ENCODE data around the gene CACNA1A.
"Not testable (repeated sequence)": the region's sequence is repeated elsewhere in the genome, so short reads cannot be mapped to it uniquely, and the experiment has no call there.

Gene CACNA1A

DNA sequence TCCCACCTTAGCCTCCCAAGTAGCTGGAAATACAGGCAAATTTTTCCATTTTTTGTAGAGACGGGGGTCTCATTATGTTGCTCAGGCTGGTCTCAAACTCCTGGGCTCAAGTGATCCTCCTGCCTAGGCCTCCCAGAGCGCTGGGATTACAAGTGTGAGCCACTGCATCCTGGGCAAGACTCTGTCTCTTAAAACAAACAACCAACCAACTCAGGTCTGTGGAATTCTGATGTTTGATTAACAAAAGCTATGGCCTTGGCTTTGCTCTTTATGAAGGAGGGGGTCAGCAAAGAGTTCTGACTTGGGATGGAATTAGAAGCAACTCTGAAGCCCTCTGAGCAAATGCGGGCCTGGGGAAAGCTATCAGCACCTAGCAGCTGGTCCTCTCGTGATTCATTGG, 238.4 kb downstream of the CACNA1A start:
- no peak for DNase-seq

DNA sequence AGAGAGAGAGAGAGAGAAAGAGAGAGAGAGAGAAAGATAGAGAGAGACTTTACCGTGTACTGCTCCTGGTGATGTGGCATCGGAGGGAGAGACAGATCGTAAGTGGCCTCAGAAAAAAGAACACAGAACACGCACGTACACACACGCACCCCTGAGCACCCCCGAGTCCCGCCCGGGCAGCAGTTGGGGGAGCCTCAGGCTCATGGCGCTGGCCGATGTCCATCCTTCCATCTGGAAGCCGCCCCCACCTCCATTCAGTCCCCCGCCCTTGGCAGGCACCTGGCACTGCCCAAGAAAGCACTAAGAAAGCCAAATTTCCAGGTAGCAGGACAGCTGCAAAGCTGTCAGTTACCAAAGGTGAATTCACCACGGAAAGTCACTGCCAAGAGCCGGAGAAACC, 239.1 kb downstream of the CACNA1A start:
- DNase-seq, result no peak

DNA sequence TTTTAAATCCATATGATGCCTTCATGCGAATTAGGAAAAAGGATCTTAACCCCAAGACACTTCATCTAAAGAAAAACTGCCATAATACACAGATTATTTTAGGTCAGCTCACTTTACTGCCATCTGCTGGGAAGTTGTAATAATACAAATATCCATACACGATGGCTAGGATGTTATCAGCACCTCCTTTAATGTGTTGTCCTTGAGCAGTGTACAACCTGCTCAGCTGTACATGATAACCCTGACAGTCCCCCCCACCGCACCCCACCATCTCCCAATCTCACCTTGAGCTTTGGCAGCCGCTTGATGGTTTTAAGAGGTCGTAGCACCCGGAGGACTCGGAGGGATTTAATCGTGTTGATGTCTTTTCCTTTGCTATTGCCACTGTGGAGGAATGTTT, 243.8 kb downstream of the CACNA1A start:
- DNase-seq, result peak in 1 of 2 donors; percentile 14

DNA sequence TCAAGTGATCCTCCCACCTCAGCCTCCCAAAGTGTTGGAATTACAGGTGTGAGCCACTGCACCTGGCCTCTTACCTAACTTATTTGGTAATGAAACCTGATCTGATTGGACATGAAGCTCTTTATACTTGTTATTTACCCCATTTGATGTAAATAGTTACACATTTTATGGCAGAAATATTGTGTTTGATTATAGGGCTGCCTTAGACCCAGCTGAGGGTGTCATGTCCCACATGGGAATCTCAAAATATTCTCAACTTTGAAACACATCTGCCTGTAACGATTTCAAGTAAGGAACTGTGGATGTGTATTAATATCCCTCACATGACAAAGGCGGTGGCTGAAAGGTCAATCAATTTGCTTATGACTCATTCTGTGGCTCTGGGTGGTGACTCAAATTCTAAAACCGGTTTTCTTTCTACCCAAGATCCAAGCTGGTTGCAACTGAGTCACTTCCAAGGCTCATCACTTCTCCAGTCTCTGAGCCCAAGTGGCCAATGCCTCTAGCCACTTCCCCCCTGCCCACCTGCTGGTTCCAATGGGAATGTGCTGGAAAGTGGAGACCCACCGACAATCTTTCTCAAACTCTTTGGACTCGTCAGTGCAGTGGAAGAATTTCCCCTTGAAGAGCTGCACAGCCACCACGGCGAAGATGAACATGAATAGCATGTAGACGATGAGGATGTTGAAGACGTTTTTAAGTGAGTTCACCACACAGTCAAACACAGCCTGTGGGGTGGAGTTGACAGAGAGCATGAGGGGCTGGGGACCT, 245.2 kb downstream of the CACNA1A start:
- peak; percentile 12 to 79 for DNase-seq

DNA sequence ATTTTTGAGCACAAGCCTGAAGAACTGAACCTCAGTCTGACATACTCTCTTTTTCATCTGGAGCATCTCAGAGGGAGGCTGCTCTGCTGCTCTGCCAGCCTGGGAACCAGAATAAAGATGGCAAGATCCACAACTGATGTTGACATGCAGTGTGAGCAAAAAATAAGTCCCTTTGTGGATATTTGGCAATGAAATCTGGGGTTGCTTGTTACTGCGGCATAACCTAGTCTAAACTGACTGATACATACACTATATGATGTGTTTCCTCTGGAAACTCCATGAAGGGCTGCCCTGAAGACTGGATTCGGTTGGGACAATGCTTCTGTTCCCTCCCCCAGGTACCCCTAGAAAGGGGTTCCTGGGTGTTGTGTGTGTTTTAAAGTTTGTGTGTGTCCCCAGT, 249.4 kb downstream of the CACNA1A start:
- DNase-seq, result no peak

DNA sequence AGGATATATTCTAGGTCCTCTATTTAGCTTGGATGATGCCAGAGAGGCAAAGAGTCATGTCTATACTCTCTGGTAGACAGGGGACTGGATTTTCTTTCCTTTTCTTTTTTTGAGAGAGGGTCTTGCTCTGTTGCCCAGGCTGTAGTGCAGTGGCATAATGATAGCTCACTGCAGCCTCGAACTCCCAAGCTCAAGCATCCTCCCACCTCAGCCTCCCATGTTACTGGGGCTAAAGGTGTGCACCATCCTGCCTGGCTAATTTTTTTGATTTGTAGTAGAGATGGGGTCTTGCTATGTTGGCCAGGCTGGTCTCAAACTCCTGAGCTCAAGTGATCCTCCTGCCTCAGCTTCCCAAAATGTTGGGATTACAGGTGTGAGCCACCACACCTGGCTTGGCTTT, 249.9 kb downstream of the CACNA1A start:
- DNase-seq, result not testable (repeated sequence)

DNA sequence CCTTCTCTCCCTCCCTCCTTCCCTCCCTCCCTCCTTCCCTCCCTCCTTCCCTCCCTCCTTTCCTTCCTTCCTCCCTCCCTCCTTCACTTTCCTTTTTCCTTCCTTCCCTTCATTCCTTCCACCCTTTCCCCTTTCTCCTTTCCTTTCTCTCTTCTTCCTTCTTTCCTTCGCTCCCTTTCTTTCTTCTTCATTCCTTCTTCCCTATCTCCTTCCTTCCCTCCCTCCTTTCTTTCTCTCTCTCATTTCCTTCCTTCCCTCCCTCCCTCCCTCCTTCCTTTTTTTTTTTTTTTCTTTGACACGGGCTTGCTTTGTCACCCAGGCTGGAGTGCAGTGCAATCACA, 250.6 kb downstream of the CACNA1A start:
- DNase-seq, result no peak

DNA sequence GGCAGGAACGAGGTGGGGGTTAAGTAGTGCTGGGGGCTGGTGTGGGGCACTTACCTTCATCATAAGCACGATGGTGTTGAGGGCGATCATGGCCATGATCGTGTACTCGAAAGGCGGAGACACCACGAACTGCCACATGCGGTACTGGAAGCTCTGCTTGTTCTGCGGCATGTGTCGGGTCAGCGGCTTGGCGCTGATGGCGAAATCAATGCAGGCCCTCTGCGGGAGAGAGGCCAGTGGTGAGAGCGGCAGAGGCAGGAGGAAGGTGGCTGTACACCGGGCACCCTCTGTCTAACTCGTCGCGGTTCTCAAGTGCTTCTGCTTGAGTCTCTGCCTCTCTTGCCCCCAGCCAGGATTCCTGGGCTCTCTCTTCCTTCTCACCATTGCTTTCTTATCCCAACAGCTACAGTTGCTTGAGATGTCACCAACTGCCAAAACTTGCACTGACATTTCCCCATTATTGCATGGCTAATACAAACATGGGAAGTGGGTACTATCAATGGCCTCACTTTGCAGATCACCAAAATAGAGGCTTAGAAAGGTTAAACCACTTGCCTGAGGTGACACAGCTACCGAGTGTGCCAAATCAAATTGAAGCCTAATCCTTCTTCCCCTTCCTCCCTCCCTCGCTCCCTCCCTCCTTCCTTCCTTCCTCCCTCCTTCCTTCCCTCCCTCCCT, 251.1 kb downstream of the CACNA1A start:
- no peak for DNase-seq

DNA sequence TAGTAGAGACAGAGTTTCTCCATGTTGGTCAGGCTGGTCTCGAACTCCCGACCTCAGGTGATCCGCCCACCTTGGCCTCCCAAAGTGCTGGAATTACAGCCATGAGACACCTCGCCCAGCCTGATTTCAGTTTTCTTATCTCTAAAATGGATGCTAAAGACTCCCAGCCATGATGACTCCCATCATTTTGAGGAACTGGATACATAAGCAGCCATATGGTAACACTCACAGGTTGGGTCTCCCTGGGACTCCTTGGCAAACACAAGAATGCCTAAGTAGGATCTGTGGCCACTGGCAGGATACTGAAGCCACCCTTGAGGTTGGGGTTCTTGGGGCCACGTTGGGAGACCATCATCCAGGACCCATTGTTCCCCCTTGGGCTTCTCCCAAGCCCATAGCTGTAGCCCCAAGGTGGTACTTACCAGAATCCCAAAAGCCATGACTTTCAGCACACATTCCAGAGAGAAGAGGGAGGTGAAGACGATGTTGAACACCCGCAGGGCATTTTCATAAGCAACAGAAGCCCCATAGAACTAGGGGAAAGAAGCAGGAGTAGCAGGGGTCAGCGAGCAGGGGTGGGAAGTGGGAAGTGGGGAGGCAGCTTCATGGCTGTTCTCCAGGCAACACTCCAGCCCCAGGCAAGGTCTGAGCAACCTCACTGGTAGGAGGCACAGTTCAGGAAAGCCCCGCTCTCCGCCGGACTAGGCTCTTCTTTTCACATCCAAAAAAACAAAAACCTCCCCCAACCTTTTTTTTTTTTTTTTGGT, 253.5 kb downstream of the CACNA1A start:
- DNase-seq, result no peak

DNA sequence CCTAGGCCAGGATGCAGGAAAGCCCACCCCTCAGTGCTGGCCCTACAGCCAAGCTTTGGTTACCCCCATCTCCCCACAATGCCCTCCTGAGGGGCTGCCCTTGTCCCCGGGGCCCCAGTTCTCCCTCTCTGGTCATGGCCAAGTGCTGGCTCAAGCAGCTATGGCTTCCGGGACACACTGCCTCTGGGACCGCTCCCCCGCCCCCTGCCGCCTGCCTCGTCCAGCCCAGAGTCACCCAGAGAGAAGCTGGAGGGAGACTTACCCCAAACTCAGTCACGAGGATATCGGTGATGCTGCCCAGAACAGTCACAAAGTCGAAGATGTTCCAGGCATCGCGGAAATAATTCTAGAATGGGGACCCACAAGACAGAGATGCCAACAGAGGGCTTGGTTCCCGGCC, 261.4 kb downstream of the CACNA1A start:
- DNase-seq, result no peak

DNA sequence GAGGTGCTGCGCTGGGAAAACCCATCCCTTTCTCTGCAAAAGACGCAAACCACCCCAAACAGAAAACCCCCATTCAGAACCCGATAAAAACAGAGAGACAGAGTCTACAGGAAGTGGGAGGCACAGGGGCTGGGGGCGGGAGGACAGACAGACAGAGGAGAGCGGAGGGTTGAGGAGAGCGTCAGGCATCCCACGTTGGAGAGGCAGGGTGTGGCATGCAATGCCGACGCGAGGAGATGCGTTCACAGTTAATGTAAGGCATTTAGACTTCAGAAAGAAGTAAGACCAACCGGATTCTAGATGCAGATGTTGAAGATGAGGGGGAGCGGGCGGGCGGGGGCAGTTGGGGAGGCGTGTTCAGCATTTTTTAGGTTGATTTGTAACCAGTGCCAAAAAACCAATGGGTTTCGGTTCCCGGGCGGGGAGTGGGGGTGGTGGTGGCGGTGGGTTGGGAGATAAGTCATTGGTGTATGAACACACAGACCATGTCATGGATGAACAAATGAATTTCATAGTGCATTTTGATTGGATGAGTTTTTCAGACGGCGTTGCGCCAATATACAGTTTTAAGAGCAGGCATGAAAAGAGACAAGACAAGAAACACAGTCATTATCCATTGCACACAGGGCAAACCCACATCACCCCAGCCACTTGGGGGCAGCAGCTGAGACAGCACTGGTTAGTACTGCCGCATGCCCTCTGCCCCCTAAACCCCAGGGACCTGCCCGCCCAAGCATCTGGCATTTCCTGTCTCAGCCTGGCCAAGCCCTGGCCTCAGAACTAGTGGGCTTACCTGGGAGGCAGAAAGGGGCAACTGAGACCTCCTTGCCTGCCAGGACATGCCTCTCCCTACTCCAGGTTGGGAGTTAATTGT, 264.8 kb downstream of the CACNA1A start:
- DNase-seq, result no peak

DNA sequence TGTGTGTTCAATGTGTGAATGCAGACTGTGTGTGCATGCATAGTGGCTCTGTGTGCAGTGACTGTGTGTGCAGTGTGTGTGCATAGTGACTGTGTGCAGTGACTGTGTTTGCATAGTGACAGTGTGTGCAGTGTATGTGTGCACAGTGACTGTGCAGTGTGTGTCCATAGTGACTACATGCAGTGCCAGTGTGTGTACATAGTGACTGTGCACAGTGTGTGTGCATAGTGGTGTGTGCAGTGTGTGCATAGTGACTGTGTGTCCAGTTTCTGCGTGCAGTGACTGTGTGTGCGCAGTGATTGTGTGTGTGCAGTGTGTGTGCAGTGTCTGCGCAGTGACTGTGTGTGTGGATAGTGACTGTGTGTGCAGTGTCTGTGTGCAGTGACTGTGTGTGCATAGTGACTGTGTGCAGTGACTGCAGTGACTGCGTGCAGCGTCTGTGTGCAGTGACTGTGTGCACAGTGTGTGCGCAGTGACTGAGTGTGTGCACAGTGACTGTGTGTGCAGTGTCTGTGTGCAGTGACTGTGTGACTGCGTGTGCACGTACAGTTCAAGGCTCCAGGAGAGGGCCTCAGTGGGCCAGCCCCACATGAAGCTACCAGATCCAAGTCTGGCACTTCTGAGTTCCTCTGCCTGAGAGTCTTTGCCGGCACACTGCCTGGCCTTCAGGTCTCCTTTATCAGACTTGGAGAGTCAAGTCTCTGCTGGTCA, 265.8 kb downstream of the CACNA1A start:
- no peak for DNase-seq

DNA sequence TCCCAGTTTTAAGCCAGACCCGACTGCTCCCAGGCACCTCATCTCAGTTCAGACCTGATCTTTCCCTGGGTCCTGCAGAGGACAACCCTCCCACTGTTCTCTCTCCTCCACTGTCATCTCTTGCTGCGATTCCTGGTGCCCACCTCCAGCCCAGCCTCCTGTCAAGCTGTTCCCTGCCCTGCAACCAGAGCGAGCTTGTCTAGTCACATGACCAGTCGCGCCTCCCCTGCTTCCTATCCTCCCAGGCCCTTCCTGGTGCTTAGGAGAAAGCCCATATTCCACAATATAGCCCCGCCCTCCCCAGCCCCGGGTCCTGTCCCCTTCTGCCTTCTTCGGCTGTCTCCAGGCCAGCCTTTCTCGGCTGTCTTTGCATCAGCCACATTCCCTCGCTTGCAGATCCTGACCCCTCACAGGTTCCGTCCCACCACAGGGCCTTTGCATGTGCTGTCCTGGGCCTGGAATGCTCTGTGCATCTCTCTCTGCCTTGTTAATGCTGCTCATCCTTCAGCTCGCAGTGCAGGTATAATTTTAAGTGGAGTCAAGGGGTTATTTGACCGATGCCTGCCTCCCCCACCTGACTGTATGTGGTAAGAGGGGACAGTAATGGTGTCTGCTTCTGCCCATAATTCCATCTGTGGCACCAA, 267.3 kb downstream of the CACNA1A start:
- DNase-seq, result no peak

DNA sequence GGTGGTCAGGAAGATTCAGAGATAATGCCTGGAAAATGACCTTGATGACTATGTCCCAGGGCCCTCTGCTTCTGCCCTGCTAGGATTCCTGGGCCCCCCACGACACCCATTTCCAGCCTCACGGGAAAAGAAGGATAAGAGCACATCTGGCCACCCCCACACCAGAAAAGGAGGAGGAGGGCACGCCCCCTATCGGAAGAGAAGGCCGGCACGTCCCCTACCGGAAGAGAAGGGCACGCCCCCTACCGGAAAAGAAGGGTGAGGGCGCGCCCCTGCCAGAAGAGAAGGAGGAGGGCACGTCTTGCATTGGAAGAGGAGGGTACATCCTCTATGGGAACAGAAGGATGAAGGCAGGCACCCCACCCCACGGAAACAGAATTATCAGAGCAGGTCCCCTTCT, 271.8 kb downstream of the CACNA1A start:
- DNase-seq, result peak in 1 of 2 donors; percentile 58

DNA sequence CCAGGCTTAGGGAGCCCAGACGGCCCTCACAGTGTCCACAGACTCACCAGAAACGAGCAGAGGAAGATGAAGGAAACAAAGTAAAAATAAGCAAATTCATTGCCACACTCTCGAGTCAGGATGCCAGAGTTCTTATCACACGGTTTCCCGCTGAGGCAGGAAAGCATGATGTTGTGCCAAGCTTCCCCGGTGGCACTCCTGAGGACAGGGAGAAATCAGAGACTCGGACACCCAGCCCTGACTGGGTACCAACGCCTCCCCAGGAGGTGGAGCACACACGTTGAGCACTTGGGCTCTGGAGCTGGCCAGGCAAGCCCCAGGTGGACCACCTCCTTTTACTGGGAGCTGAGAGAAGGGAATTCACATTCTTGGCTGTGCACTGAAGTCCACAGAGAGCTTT, 274.6 kb downstream of the CACNA1A start:
- DNase-seq, result no peak

DNA sequence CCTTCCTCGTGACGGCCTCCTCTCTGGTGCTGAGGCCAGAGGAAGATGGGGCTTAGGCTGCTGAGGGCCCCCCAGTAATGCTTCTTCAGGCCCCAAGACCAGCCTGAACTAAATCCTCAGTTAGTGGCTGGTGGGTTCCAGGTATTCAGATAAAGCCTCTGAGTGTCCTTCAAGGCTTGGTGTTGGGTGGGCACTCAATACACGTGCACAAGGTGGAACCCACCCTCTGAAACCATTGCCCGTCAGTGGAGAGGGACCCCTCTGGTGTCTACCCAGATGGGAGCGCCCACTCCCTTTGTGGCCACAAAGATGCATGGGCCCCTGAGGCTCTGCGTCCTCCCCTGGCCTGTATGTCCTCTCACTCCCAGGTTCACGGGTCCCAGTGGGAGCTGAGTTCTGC, 277.0 kb downstream of the CACNA1A start:
- no peak for DNase-seq

DNA sequence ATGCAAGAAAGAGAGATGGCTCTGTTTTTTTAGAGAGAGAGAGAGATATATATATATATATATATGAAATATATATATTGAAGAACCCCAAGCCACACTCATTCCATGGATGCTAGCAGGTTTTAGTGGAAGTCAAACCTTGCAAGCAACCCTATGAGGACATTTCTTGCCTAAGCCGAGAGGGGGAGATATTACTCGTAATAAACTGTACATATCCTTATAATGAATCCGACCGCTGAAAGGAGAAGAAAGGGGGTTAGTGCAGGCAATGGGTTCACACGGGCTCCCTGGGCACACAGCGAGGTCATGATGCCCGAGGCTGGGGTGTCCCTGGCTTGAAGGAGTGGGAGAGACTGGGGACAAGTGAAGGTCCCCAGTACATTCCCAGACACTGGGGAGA, 277.7 kb downstream of the CACNA1A start:
- DNase-seq, result no peak

DNA sequence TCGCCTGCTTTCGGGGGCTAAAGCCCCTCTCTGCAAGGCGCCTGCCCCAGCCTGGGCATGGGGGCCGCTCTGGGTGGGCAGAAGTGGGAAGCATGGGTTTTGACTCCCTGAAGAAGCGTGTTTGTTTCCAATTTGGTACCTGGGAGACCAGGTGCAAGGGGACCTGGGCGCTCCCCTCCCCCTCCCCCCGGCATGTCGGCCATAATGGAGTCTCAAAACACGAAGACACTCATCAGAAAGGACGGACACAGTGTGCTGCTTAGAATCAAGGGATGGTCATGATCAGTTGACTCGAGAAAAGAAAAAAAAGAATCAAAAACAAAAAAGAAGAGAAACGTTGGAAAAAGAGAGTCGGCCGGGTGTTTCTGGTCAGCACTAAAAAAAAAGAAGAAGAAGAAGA, 279.3 kb downstream of the CACNA1A start:
- DNase-seq, result no peak

DNA sequence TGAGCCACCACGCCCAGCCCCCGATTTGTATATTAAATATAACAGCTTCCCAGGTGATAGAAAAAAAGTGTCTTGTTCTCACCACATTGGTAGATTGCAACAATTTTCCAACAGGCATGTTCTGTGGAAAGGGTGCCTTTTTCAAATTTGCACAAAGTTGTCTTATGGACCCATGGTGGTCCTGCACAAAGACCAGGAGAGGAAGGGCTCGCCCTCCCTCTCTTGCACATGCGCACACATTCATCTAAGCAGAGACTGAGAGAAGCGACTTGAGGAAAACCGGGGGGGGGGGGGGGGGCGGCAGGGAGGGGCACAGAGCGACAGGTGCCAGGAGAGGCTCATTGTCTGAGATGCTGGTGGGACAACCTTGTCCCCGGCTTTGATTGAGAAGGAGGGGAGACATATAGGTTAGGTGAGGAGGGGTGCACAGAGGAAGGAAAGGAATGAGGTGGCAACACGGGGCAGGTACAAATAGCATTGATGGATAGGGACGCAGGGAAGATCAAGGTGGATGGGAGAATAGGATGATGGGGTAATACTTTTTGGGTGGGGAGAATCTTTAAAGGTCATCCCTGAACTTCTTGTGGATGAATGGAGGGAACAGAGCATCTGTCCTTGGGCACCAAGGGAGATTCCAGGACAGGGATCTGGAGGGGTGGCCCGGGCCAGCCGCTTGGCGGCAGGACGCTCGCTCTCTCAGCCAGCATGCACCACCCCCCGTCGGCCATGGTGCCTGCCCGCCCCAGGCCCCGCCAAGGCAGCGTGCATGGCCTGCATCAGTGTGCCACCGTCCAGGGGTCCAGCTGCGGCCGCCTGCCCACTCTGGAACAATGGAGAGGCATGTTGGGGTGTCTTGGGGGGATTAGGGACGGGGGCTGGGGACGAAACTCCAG, 280.1 kb downstream of the CACNA1A start:
- no peak for DNase-seq

DNA sequence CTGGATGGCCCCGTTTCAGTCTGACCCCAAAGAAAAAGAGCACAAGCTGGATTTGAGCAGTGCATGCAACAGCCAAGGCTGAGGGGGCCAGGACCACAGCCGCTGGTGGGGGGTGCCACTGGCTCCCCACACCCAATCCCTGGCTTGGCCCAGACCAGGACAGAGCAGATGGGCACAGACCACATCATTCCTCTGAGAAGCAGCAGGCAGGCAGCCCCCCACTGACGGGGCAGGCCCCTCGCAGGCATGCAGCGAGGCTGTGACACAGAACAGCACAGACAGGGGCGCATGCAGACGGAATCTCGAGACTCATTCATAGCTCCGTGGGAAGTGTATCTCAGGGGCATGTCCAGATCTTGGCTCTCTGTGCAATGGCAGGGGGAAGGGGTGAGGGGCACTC, 281.2 kb downstream of the CACNA1A start:
- no peak for DNase-seq

DNA sequence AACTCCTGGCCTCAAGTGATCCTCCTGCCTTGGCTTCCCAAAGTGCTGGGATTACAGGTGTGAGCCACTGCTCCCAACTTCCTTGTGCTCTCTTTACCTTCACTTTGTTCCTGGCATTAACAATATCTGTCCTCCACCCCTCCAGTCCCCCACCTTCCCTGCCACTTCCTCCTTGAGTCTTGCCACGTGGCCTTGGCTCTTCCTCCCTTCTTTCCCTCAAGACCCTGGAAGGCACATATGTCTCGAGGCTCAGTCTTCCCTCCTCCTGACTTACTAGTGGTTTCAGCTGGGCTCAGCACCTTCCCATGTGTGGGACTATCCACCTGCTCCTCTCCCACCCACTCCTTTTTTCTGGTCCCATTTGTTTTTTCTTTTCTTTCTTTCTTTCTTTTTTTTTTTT, 285.4 kb downstream of the CACNA1A start:
- no peak for DNase-seq
